Measurements from ENCODE around the gene FADS2.

Gene FADS2

GRCh38 chr11:61868571-61869428 is 40.7 kb downstream of the FADS2 start:
- TF ChIP-seq POLR2AphosphoS5 (IDR thresholded peaks at IDR 0.05; ENCODE audit: low read depth) (no peak), REST (IDR thresholded peaks at IDR 0.05; ENCODE audit: insufficient replicate concordance, low read depth) (no peak), CTCF (IDR thresholded peaks at IDR 0.05; ENCODE audit: insufficient read depth, low read length) (no peak), SPI1 (IDR thresholded peaks at IDR 0.05; ENCODE audit: borderline replicate concordance, low read depth) (no peak), GABPA (IDR thresholded peaks at IDR 0.05; ENCODE audit: low read depth) (no peak)
- Histone ChIP-seq H3K4me3 (replicated peaks; ENCODE audit: insufficient read depth, low read length) (no peak overlapping the region), H3K27me3 (ENCODE audit: insufficient read depth, poor library complexity, severe bottlenecking) (peaks cover 9% of the 10 kb centered on the region), H3K27ac (replicated peaks) (no peak overlapping the region)
- no peak for DNase-seq (ENCODE audit: low read depth in 1 of 2, low spot score in 1 of 2)

GRCh38 chr11:61869429-61869707 is 41.3 kb downstream of the FADS2 start:
- DNase-seq (ENCODE audit: low read depth in 1 of 2, low spot score in 1 of 2), result no peak
- peaks cover 9% of the 10 kb centered on the region for H3K27me3 ChIP-seq (ENCODE audit: insufficient read depth, poor library complexity, severe bottlenecking)
- H3K4me3 ChIP-seq (replicated peaks; ENCODE audit: insufficient read depth, low read length), result no peak overlapping the region
- TF ChIP-seq REST (IDR thresholded peaks at IDR 0.05; ENCODE audit: insufficient replicate concordance, low read depth) (no peak), SPI1 (IDR thresholded peaks at IDR 0.05; ENCODE audit: borderline replicate concordance, low read depth) (no peak), CTCF (IDR thresholded peaks at IDR 0.05; ENCODE audit: insufficient read depth, low read length) (no peak), POLR2AphosphoS5 (IDR thresholded peaks at IDR 0.05; ENCODE audit: low read depth) (no peak), GABPA (IDR thresholded peaks at IDR 0.05; ENCODE audit: low read depth) (no peak)
- no peak overlapping the region for H3K27ac ChIP-seq (replicated peaks)

GRCh38 chr11:61869708-61870451 is 41.8 kb downstream of the FADS2 start:
- Histone ChIP-seq H3K27ac (replicated peaks) (no peak overlapping the region), H3K4me3 (replicated peaks; ENCODE audit: insufficient read depth, low read length) (no peak overlapping the region), H3K27me3 (ENCODE audit: insufficient read depth, poor library complexity, severe bottlenecking) (peaks cover 9% of the 10 kb centered on the region)
- DNase-seq (ENCODE audit: low read depth in 1 of 2, low spot score in 1 of 2), result no peak
- TF ChIP-seq REST (IDR thresholded peaks at IDR 0.05; ENCODE audit: insufficient replicate concordance, low read depth), result no peak
- no peak for TF ChIP-seq CTCF (IDR thresholded peaks at IDR 0.05; ENCODE audit: insufficient read depth, low read length)
- no peak for TF ChIP-seq POLR2AphosphoS5 (IDR thresholded peaks at IDR 0.05; ENCODE audit: low read depth)
- no peak for TF ChIP-seq SPI1 (IDR thresholded peaks at IDR 0.05; ENCODE audit: borderline replicate concordance, low read depth)
- TF ChIP-seq GABPA (IDR thresholded peaks at IDR 0.05; ENCODE audit: low read depth), result no peak
